Activated CD4-positive, alpha-beta memory T cell treated with anti-CD3 and anti-CD28 coated beads for 36 hours (primary cell): Measurements from ENCODE around the gene HRH3. TPM values are rescaled to one million over a fixed set of nuclear protein-coding genes. Genes with fewer than 3 reads are reported as not detected.

Experiments used
- CTCF ChIA-PET: fragments of 350-600 bp; sonication (Branson Sonifier 250); formaldehyde crosslinking; loops from one replicate; lab custom pipeline; 2021; ENCODE audit warnings: antibody characterized with exemption, inconsistent platforms; lab: Charles Lee
- POLR2A ChIA-PET: fragments of 350-600 bp; sonication (Branson Sonifier 250); formaldehyde crosslinking; loops from one replicate; lab custom pipeline; 2021; ENCODE audit warnings: antibody characterized with exemption; lab: Charles Lee
- DNase-seq: peaks from one replicate; pipeline ENCODE4 v3.0.0-alpha.2; 2020
- H3K27ac Mint-ChIP-seq: one replicate; pipeline ENCODE4 v1.8.0; 2021; ENCODE audit warnings: mixed read lengths
- H3K27me3 Mint-ChIP-seq: one replicate; pipeline ENCODE4 v1.8.0; 2021; ENCODE audit warnings: mixed read lengths
- H3K36me3 Mint-ChIP-seq: one replicate; pipeline ENCODE4 v1.8.0; 2021; ENCODE audit warnings: mixed read lengths
- H3K4me1 Mint-ChIP-seq: one replicate; pipeline ENCODE4 v1.8.0; 2021; ENCODE audit warnings: low read depth, mixed read lengths
- H3K4me3 Mint-ChIP-seq: one replicate; pipeline ENCODE4 v1.8.0; 2021; ENCODE audit warnings: mild to moderate bottlenecking, mixed read lengths
- H3K9me3 Mint-ChIP-seq: one replicate; pipeline ENCODE4 v1.8.0; 2021; ENCODE audit warnings: mixed read lengths
- intact Hi-C: fragments of 100-400 bp; cut with micrococcal nuclease; formaldehyde crosslinking; loops from one replicate; pipeline ENCODE4 v1.15.1; 2023
- total RNA-seq, 2 experiments: library from RNA; stranded (reverse); gene quantifications; one replicate each; pipeline ENCODE4 v1.2.3, GENCODE V29; 2021

HRH3 gene
- total RNA-seq, 2 experiments from 2014 or later, result not detected

DNA sequence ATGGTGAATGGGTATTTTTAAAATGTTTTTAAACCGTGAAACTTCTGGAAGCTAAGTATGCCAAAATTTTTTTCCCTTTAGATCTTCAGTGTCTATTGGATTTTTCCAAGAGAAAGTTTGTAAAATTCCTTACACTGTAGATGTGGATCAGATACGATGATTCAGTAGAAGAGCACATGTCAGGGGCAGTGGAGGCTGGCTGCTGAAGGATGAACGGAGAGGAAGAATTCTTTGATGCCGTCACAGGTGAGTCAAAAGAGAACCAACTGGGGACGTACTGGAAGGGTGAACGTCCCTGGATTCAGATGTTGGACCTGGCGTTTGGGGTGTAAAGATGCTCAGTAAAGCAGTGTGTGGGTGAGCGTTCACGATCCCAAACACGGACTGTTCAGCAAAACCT is 35.9 kb upstream of the HRH3 start:
- Mint-ChIP-seq H3K36me3 (peaks cover 9% of the 10 kb centered on the region), H3K4me1 (peaks cover 7% of the 10 kb centered on the region), H3K27me3 (no peaks in the 10 kb centered on the region), H3K9me3 (no peaks in the 10 kb centered on the region), H3K27ac (no peak overlapping the region), H3K4me3 (no peak overlapping the region)
- CTCF ChIA-PET, result no interaction called here
- DNase-seq, result no peak
- POLR2A ChIA-PET, result no interaction called here
- intact Hi-C loops, result no loop called here

DNA sequence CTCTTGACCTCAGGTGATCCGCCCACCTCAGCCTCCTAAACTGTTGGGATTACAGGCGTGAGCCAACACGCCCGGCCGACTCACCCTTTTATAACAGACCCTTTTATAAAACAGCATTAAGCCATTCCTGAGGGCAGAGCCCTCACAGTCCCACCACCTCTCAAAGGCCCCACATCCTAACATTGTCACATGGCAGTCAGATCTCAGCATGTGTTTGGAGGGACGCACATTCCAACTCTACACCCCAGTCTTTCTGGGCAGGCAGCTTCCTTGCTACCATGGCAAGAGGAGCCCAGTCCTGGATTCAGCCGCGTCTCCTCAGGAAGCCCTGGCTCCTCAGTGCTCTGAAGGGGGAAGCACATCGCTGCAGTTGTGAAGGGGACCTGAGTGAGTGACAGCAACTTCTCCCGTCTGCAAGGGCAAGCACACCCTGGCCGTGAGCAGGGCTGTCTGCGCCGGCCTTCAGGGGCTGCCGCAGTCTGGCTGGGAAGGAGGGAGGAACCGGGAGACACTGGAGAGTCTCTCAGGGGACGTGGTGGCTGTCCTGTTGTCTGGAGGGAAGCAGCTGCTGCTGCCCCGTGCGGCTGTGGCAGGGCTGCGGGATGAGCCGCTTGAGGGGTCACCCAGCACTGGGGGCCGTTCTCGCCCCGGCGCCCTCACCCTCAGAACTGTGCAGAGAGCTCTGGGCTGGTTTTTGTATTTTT is 34.1 kb upstream of the HRH3 start:
- intact Hi-C loops, result no loop called here
- Mint-ChIP-seq H3K4me1 (peaks cover 11% of the 10 kb centered on the region), H3K27ac (no peak overlapping the region), H3K36me3 (peaks cover 4% of the 10 kb centered on the region), H3K9me3 (no peaks in the 10 kb centered on the region), H3K4me3 (no peak overlapping the region), H3K27me3 (no peaks in the 10 kb centered on the region)
- no peak for DNase-seq
- ChIA-PET CTCF (no interaction called here), POLR2A (no interaction called here)

DNA sequence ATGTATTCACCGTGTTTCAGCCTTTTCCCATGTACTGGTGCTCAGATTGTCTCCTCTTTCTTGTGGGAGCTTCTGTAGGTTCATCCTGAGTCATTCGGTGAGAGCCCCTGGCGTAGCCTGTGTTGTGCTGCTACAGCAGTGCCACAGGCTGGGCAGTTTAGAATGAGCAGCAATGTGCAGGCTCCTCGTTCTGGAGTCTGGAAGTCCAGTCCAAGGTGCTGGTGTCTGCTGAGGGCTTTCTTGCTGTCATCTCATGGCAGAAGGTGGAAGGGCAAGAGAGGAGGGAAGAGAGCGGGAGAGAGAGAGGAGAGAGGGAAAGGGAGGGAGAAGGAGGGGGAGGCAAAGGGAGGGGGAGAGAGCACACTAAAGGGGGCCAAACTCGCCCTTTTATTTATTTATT is 33.3 kb upstream of the HRH3 start:
- POLR2A ChIA-PET, result no interaction called here

DNA sequence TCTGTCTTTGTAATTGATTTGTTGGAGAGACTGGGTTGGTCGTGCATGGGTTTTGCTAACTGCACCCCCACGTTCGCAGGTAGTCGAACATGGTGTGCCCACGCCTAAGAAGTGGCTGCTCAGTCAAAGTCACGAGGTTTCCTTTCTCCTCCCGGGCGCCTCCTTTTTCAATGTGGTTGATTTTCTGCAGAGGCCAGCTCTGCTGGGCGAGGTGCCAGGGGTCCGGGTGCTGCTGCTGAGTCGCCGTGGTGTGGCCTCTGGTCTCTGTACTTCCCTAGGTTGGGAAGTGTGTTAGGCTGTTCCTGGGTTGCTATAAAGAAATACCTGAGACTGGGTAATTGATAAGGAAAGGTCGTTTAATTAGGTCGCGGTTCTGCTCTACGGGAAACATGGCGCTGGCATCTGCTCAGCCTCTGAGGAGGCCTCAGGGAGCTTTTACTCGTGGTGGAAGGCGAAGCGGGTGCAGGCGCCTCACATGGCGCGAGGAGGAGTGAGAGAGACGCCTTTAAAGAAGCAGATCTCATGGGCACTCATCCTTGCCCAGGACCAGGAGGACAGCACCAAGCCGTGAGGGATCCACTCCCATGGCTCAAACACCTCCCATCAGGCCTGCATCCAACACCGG is 32.4 kb upstream of the HRH3 start:
- Mint-ChIP-seq H3K36me3 (peaks cover 4% of the 10 kb centered on the region), H3K27me3 (no peaks in the 10 kb centered on the region), H3K4me1 (peaks cover 11% of the 10 kb centered on the region), H3K9me3 (no peaks in the 10 kb centered on the region), H3K4me3 (no peak overlapping the region), H3K27ac (no peak overlapping the region)
- POLR2A ChIA-PET, result no interaction called here
- intact Hi-C loops, result no loop called here
- no peak for DNase-seq
- CTCF ChIA-PET, result no interaction called here

More for the DNA sequence above, 33.3 kb upstream of the HRH3 start:
- no peaks in the 10 kb centered on the region for H3K27me3 Mint-ChIP-seq
- H3K27ac Mint-ChIP-seq, result no peak overlapping the region
- CTCF ChIA-PET, result no interaction called here
- no peak overlapping the region for H3K4me3 Mint-ChIP-seq
- intact Hi-C loops, result no loop called here
- peaks cover 11% of the 10 kb centered on the region for H3K4me1 Mint-ChIP-seq
- peaks cover 4% of the 10 kb centered on the region for H3K36me3 Mint-ChIP-seq
- H3K9me3 Mint-ChIP-seq, result no peaks in the 10 kb centered on the region
- DNase-seq, result no peak

- H3K4me3 Mint-ChIP-seq, result no peak overlapping the region
- peaks cover 24% of the 10 kb centered on the region for H3K4me1 Mint-ChIP-seq
- CTCF ChIA-PET, result no interaction called here
- H3K27me3 Mint-ChIP-seq, result no peaks in the 10 kb centered on the region
- POLR2A ChIA-PET, result no interaction called here
- H3K9me3 Mint-ChIP-seq, result no peaks in the 10 kb centered on the region
- no peak for DNase-seq
- H3K27ac Mint-ChIP-seq, result no peak overlapping the region
- intact Hi-C loops, result no loop called here
- H3K36me3 Mint-ChIP-seq, result no peaks in the 10 kb centered on the region
These were observed 28.9 kb upstream of the HRH3 start for GRCh38 chr20:62248890-62249560.

GRCh38 chr20:62246872-62247652 is 27.0 kb upstream of the HRH3 start:
- Mint-ChIP-seq H3K27me3 (no peaks in the 10 kb centered on the region), H3K27ac (no peak overlapping the region), H3K4me1 (peaks cover 21% of the 10 kb centered on the region), H3K36me3 (no peaks in the 10 kb centered on the region), H3K9me3 (no peaks in the 10 kb centered on the region), H3K4me3 (no peak overlapping the region)
- POLR2A ChIA-PET, result interaction anchor here (0.7 kb wide), 1 partner anchor 9 kb away, joined by 3 read pairs; the partner anchor contains the start of gene OSBPL2
- intact Hi-C loops, result no loop called here
- CTCF ChIA-PET, result no interaction called here
- no peak for DNase-seq

GRCh38 chr20:62246431-62246830 is 26.4 kb upstream of the HRH3 start:
- POLR2A ChIA-PET, result interaction anchor here (0.7 kb wide), 1 partner anchor 8 kb away, joined by 3 read pairs; the partner anchor contains the start of gene OSBPL2
- peaks cover 27% of the 10 kb centered on the region for H3K4me1 Mint-ChIP-seq

DNA sequence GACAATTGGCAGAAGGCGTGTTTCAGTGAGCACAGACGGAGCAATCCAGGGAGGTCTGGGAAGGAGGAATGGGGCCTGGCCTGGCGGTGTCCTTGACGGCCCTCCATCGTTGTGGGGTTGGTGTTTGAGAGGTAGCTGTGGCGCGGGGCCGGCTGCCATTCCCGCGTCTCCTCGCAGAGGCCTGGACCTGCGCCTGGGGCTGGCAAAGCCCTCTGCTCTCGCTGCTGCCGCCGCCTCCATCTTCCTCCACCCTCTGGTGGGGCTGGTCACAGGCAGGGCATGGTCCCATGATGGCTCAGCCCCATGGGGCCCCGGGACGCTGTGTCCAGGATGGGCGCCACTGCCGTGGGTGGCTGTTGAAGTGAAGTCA is 25.8 kb upstream of the HRH3 start:
- POLR2A ChIA-PET, result no interaction called here
- DNase-seq, result no peak
- Mint-ChIP-seq H3K27ac (no peak overlapping the region), H3K27me3 (no peaks in the 10 kb centered on the region), H3K9me3 (no peaks in the 10 kb centered on the region), H3K4me3 (no peak overlapping the region), H3K4me1 (peaks cover 33% of the 10 kb centered on the region), H3K36me3 (no peaks in the 10 kb centered on the region)
- CTCF ChIA-PET, result no interaction called here
- intact Hi-C loops, result no loop called here

More at GRCh38 chr20:62246431-62246830, 26.4 kb upstream of the HRH3 start:
- H3K4me3 Mint-ChIP-seq, result no peak overlapping the region
- no peaks in the 10 kb centered on the region for H3K9me3 Mint-ChIP-seq
- no peak for DNase-seq
- no peaks in the 10 kb centered on the region for H3K36me3 Mint-ChIP-seq
- CTCF ChIA-PET, result no interaction called here
- H3K27ac Mint-ChIP-seq, result no peak overlapping the region
- no peaks in the 10 kb centered on the region for H3K27me3 Mint-ChIP-seq
- intact Hi-C loops, result no loop called here

DNA sequence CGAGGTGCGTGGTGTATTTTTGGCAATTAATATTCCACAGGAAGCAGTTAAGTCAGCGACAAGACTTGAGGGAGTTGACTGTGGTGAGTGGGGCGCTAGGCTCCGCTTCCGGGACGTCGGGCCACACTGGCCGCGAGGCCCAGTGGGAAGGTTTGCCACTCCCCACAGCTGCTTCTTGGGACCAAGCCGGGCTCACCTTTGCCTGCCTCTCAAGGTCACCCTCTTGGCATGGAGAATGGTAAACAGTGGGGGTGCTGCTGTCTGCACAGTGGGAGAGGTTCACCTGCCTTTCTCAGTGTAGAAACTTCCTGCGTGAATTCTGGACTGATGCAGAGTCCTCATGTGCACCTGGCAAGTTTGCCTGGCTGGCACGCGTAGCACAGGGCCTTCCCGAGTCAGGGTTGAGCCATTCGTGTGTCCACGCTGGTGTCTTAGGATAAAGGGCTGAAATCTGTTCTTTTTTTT is 24.6 kb upstream of the HRH3 start:
- DNase-seq, result no peak
- Mint-ChIP-seq H3K27me3 (no peaks in the 10 kb centered on the region), H3K9me3 (no peaks in the 10 kb centered on the region), H3K4me1 (peaks cover 39% of the 10 kb centered on the region), H3K27ac (no peak overlapping the region), H3K36me3 (no peaks in the 10 kb centered on the region), H3K4me3 (no peak overlapping the region)
- intact Hi-C loops, result no loop called here
- CTCF ChIA-PET, result no interaction called here
- POLR2A ChIA-PET, result no interaction called here

DNA sequence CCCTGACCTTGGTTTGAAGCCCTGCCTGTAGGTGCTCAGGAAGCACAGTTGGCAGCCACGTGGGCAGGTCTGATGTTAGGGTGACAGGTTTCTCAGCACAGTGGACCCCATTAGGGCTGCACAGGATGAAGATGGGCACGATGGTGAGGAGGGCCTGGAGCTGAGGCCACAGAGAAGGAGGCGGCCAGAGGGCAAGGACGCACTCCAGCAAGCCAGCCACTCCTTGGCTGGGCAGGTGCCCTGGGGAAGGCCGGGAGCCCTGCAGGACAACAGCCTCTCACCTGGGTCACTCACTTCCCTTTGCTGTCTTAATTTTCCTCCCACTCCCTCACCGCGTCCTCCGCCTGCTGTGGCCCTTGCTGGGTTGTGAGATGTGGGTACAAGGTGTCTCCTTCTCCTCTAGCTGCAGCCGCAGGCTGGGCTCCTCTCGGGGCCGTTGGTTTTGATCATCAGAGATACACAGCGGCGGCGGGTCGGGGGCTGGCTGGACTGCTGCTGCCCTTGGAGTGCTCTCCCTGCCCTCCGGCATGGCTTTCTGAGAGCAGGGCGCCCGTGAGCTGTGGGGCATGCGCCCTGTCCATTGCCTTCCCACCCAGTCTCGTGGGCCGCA is 23.9 kb upstream of the HRH3 start:
- no peak overlapping the region for H3K27ac Mint-ChIP-seq
- H3K36me3 Mint-ChIP-seq, result no peaks in the 10 kb centered on the region
- H3K9me3 Mint-ChIP-seq, result no peaks in the 10 kb centered on the region
- no peaks in the 10 kb centered on the region for H3K27me3 Mint-ChIP-seq
- intact Hi-C loops, result no loop called here
- ChIA-PET CTCF (no interaction called here), POLR2A (no interaction called here)
- H3K4me1 Mint-ChIP-seq, result peaks cover 45% of the 10 kb centered on the region
- no peak for DNase-seq
- H3K4me3 Mint-ChIP-seq, result no peak overlapping the region

DNA sequence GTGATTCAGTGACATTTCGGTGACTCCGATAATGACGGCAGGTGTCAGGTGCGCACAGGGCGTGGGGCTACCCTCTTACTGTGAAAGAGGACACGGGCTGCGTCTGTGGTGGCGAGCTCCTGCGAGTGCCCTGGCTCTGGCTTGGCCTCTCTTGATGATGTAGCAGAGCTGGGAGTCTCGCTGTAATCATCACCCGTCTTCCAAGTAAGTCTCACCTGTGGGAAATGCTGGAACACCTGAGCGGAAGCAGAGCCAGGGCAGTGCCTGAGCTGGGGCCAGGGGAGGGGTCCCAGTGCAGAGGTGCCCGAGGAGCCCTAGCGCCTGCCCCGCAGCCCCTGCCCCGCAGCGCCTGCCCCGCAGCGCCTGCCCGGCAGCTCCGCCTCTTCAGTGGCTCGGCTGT is 23.0 kb upstream of the HRH3 start:
- H3K27me3 Mint-ChIP-seq, result no peaks in the 10 kb centered on the region
- no peak overlapping the region for H3K4me3 Mint-ChIP-seq
- DNase-seq, result no peak
- intact Hi-C loops, result no loop called here
- no peaks in the 10 kb centered on the region for H3K9me3 Mint-ChIP-seq
- ChIA-PET POLR2A (no interaction called here), CTCF (no interaction called here)
- no peaks in the 10 kb centered on the region for H3K36me3 Mint-ChIP-seq
- H3K4me1 Mint-ChIP-seq, result peaks cover 45% of the 10 kb centered on the region
- no peak overlapping the region for H3K27ac Mint-ChIP-seq

DNA sequence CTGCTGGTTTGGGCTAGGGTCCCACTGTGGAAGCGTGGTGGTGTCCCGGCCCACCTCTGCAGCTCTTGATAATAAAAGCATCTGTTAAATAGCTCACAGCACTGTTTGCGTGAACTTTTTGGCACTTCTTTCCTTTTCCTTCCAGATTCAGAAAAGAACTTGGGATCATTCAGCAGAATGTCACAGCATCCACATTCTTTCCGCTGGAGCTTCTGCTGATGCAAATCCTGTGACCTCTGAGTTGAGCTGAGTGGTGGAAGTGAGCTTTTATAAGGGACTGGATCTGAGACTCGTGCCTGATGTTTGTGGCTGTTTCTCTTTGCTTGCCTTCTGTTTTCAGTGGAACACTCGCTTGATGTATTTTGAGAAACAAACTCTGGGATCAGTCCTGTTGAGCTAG is 22.1 kb upstream of the HRH3 start:
- POLR2A ChIA-PET, result no interaction called here
- peaks cover 49% of the 10 kb centered on the region for H3K4me1 Mint-ChIP-seq
- no peak overlapping the region for H3K27ac Mint-ChIP-seq
- intact Hi-C loops, result no loop called here
- H3K27me3 Mint-ChIP-seq, result no peaks in the 10 kb centered on the region
- H3K9me3 Mint-ChIP-seq, result no peaks in the 10 kb centered on the region
- CTCF ChIA-PET, result no interaction called here
- DNase-seq, result no peak
- no peak overlapping the region for H3K4me3 Mint-ChIP-seq
- no peaks in the 10 kb centered on the region for H3K36me3 Mint-ChIP-seq
